ENCODE measurements around the gene ZPBP2. TPM values are rescaled to one million over a fixed set of nuclear protein-coding genes. Genes with fewer than 3 reads are reported as not detected.

Gene ZPBP2
- total and polyA plus RNA-seq, 9 of the 15 experiments (the other 6 are each of a cell fraction or from before 2014, with no cell fraction given), result not detected

DNA sequence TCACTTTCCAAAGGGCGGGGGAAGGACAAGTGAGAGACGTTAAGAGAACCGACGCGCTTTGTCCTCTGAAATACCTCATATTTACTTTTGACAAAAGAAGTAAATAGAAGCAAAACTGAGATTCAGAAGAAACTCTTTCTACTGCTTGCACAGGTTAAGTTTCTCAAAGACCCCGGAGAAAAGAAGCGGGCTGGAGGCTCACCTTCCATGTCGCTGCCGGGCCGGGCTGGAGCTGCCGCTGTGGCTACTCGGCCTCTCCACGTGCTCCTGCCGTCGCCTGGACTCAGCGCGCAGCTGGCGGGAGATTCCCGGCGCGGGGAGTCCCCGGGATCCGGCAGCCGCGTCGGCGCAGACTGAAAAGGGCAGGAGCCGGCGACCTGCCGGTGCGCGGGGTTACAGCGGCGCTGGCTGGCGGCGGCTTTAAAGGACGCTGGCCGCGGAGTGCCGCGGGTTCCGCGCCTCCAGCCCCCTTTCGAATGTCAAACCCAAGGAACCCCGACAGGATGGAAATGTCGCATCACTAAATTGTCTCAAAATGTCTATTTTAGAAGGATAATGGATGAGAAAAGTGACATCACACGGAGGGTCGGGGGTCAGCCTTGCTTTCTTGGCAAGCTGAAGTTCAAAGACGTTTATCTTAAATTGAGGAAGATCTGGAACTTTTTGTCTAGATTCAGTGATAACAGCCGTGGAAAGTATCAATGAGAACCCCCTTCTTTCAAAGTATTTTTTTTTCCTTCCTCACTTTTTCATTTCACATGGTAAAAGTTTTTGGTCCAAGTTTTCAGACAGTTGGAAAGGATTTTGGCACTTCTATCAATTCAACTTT lies 3.9 kb upstream of the ZPBP2 start, which contains the start of gene IKZF3 (continued):
- TF ChIP-seq HDAC8 (tag; IDR thresholded peaks at IDR 0.05) (0 out of 2 replicates have a peak, but pooled peaks have one; percentile 49), HCFC1 (IDR thresholded peaks at IDR 0.05; ENCODE audit: low read depth, low read length) (no peak), ZNF395 (CRISPR knock-in tag; IDR thresholded peaks at IDR 0.05) (0 out of 2 replicates have a peak, but pooled peaks have one; percentile 39), STAG1 (CRISPR knock-in tag; IDR thresholded peaks at IDR 0.05; ENCODE audit: borderline replicate concordance) (no peak), PHB (CRISPR knock-in tag; IDR thresholded peaks at IDR 0.05) (no peak), ZNF668 (CRISPR knock-in tag; IDR thresholded peaks at IDR 0.05) (no peak), TRIM24 (IDR thresholded peaks at IDR 0.05) (no peak), ZFX (CRISPR knock-in tag; IDR thresholded peaks at IDR 0.05) (peak; percentile 37; the same call in 1 of the 2 replicates), ZNF224 (CRISPR knock-in tag; IDR thresholded peaks at IDR 0.05) (no peak), ZBTB43 (CRISPR knock-in tag; IDR thresholded peaks at IDR 0.05) (no peak), ZNF197 (CRISPR knock-in tag; IDR thresholded peaks at IDR 0.05; ENCODE audit: low read depth) (no peak), ZNF584 (CRISPR knock-in tag; IDR thresholded peaks at IDR 0.05; ENCODE audit: low read depth) (no peak)
- TF ChIP-seq, protein P1, sequence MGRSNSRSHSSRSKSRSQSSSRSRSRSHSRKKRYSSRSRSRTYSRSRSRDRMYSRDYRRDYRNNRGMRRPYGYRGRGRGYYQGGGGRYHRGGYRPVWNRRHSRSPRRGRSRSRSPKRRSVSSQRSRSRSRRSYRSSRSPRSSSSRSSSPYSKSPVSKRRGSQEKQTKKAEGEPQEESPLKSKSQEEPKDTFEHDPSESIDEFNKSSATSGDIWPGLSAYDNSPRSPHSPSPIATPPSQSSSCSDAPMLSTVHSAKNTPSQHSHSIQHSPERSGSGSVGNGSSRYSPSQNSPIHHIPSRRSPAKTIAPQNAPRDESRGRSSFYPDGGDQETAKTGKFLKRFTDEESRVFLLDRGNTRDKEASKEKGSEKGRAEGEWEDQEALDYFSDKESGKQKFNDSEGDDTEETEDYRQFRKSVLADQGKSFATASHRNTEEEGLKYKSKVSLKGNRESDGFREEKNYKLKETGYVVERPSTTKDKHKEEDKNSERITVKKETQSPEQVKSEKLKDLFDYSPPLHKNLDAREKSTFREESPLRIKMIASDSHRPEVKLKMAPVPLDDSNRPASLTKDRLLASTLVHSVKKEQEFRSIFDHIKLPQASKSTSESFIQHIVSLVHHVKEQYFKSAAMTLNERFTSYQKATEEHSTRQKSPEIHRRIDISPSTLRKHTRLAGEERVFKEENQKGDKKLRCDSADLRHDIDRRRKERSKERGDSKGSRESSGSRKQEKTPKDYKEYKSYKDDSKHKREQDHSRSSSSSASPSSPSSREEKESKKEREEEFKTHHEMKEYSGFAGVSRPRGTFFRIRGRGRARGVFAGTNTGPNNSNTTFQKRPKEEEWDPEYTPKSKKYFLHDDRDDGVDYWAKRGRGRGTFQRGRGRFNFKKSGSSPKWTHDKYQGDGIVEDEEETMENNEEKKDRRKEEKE (IDR thresholded peaks at IDR 0.05; ENCODE audit: borderline replicate concordance in 1 of 2, control insufficient read depth in 1 of 2, low read depth in 2 of 2, low read length in 1 of 2), result no peak
- TF ChIP-seq, protein P2, sequence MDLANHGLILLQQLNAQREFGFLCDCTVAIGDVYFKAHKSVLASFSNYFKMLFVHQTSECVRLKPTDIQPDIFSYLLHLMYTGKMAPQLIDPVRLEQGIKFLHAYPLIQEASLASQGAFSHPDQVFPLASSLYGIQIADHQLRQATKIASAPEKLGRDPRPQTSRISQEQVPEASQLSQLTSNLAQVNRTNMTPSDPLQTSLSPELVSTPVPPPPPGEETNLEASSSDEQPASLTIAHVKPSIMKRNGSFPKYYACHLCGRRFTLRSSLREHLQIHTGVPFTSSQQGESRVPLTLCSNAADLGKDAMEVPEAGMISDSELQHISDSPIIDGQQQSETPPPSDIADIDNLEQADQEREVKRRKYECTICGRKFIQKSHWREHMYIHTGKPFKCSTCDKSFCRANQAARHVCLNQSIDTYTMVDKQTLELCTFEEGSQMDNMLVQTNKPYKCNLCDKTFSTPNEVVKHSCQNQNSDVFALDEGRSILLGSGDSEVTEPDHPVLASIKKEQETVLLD (IDR thresholded peaks at IDR 0.05), result no peak
- TF ChIP-seq, protein P3, sequence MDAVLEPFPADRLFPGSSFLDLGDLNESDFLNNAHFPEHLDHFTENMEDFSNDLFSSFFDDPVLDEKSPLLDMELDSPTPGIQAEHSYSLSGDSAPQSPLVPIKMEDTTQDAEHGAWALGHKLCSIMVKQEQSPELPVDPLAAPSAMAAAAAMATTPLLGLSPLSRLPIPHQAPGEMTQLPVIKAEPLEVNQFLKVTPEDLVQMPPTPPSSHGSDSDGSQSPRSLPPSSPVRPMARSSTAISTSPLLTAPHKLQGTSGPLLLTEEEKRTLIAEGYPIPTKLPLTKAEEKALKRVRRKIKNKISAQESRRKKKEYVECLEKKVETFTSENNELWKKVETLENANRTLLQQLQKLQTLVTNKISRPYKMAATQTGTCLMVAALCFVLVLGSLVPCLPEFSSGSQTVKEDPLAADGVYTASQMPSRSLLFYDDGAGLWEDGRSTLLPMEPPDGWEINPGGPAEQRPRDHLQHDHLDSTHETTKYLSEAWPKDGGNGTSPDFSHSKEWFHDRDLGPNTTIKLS (IDR thresholded peaks at IDR 0.05; ENCODE audit: borderline replicate concordance, low read depth), result peak; percentile 61
- TF ChIP-seq, protein P4, sequence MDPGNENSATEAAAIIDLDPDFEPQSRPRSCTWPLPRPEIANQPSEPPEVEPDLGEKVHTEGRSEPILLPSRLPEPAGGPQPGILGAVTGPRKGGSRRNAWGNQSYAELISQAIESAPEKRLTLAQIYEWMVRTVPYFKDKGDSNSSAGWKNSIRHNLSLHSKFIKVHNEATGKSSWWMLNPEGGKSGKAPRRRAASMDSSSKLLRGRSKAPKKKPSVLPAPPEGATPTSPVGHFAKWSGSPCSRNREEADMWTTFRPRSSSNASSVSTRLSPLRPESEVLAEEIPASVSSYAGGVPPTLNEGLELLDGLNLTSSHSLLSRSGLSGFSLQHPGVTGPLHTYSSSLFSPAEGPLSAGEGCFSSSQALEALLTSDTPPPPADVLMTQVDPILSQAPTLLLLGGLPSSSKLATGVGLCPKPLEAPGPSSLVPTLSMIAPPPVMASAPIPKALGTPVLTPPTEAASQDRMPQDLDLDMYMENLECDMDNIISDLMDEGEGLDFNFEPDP (CRISPR knock-in tag; IDR thresholded peaks at IDR 0.05), result no peak

Data from K562 (cell line).